NCI-H510A (cell line): Measurements from ENCODE around the gene SNX32.

Source experiments
- DNase-seq: peaks from one replicate; lab custom pipeline; 2025; lab: John Stamatoyannopoulos, UW

SNX32 gene

DNA sequence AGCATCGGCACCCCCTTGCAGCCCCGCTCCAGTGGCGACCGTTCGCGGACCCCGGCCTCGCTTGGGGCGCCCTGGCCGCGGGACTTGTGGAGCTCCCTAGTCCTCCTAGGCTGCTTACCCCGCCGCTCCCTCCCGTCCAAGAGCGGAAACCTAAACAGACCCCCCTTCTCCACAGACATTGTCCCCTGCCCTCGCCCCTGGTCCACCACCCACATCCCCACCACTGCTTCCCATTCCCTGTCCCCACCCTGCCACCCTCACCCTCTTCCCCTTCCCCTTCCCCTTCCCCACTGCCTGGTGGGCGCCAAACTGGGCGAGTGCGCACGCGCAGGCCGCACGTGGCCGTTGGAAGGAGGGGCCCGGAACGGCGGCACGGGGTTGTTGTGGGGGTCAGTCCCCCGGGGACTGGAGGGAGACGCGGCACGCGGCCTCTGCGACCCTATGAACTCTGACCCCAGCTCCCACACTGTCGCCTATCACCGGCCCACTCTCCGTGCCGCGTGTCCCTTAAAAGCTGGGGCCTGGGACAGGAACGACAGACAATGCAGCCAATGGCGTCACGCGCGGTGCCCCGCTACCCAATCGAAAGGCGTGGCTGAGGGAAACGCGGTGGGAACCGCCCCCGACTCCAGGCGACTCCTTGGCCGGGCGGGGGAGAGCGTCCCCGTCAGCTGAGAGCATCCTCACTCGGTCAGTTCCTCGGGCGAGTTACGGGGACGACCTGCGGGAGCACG is at the start of gene SNX32:
Gene SNX32 (plus strand): TSS at position 667 of the 734 bp plus-strand sequence. CDS start 103 bp downstream, outside the sequence.
- DNase-seq = peak; percentile 88

DNA sequence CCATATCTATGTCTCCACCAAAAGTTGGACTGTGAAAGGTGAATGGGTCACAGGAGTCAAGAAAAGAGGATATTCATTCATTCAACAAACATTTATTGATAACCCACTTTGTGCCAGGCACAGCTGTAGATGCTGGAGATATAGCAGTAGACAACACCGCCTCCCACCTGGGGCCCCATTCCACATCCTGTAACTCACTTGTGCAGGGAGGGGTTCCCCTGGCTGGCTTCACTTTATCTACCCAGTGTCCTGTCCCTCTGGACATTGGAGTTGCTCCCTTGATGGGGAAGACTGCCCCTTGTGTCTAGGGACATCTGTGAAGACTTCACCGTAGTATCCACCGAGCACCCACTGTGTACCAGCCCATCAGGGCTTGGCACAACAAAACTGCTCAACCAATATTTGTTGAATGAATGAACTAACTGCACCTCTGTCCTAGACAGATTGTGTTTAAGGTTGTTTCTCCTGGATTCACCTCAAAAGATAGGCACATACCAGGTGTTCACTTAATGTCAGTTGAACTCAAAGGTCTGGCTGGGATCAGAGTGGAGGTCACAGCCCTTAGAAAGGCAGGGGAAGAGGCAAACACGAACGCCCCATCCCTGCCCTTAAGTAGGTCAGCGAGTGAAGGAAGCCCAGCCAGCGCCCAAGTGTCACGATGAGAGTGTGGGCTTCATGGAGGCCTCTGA is 48.3 kb upstream of the SNX32 start:
- DNase-seq = no peak

DNA sequence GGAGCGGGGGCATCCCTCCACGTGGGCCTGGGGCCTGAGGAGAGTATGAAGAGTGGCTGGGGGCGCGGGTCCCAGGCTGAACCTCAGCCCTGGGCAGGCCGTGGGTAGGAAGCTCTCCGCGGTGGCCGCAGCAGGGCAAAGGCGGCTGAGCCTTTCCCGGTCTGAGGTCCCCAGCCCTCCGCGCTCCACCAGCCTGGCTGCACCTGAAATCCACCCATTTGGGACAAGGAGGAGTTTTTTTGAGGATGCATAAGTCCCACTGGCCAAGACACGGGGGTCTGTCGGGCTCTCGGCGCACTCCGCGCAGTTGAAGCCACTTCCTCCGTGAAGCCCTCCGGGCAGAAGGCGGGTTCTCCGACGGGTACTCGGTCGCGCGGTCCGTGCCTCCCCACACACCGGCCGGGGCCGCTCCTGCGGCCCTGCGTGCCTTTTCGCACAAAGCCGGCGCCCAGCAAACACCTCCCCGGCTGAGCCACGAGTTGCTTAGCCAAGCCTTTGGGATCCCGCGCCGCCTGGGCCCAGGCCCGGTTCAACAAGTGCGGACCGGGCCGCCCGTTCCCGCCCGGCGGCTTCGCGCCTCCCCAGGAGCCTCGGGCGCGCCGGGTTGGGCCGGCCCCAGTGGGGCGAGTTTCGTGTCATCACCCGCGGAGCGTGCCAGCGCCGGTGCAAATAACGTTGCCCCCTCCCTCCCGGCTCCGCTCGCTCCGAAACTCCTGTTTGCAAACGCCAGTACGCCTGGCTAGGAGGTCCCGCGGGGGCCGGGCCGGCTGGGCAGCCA is 47.6 kb upstream of the SNX32 start:
- DNase-seq = no peak

DNA sequence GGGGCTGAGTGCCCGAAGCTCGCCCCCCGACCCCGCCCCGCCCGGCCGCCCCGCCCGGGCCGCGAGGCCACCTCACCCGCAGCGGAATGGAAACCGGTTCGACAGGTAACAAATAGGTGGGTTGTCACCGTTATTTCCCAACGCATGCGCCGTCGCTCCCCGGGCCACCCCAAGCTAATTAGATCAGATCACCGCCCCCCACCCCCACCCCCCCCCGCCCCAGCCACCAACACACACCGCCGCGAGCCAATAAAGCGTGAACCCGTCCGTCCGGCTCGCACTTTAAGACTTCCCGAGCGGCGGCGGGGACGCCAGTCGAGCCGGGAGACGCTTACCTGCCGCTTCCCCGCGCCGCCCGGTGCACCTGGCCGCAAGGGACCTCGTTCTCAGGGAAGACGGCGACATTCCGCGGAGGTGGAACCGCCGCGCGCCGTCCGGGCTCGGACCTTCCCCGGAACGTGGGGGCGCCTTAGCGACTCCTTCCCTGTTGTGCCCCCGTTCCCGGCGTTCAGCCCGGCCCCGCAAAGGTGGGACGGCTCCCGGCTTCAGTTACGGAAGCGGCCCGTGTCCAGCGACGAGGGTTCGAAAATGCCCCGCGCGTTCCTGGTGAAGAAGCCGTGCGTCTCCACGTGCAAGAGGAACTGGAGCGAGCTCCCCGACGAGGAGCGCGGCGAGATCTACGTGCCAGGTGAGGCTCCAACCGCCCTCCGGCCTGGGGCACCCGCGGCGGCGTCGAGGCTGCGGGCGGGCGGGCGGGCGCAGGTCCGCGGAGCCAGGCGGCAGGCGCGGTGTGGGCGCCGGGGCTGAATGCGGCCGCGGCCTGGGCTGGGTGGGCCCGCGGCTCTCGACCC is 46.8 kb upstream of the SNX32 start, which contains the start of gene OVOL1:
Gene OVOL1 (plus strand): TSS at position 278 of the 851 bp plus-strand sequence. CDS start 311 bp downstream, at position 589.
- DNase-seq = peak; percentile 84

DNA sequence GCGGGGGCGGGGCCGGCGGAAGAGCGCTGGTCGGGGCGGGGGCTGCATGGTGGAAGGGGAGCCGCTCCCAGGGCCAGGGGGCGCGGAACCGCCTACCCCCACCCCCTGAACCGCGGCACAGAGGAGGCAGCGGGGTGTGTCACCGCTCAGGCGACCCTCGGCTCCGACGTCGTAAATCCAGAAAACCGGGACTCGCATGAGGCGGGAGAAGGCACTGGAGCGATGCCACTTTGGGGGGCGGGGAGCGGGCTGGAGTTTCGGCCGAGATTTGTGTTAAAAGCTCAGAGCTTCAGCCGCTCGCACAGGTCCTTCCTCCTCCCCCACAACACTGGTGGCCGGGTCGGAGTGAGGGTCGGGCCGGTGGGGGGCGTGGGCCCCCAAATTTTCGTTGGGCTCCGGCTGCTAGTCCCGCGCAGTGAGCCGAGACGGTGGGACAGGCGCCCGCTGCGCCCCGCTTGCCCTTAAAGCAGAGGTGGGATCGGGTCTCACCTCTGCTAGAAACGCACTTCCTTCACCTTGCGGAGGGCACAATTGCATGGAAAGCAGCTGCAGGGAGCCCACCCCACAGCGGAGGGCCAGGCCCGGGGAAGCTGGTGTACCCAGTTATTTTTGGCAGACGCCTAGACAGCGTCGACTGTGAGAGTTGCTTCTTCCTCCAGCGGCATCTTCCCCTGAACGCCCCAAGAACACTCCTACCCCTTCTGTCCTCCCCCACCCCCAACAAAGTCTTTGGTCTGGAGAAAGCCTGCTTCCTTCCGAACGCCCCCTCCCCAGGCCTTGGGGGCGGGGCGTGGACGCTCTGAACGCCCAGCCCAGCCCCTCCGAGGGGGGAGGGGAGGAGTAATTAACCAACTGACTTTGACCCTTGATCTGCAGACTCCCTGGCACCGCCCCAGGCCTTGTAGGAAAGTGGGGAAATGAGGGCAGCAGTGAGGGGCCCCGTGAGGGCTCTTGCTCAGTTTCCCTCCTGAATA is 45.8 kb upstream of the SNX32 start:
- no peak for DNase-seq

DNA sequence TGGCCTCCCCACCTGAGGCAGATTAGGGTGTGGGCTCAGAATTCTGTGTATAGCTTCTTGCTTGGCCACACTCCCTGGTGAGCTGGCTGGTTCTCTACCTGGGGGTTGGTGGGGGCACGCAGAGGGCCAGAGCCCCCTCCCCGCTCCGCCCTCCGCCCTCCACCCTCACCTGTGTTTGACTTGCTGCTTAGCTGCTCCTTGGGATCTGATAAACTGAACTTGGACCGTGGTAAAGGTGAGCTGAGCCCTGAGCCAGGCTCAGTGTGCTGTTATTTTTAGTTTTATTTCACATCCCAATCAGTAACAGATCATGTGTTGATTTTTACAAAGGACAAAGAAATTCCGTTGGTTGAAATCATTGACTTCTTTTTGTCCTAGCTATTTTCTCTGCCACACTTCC is 44.9 kb upstream of the SNX32 start:
- DNase-seq = no peak

DNA sequence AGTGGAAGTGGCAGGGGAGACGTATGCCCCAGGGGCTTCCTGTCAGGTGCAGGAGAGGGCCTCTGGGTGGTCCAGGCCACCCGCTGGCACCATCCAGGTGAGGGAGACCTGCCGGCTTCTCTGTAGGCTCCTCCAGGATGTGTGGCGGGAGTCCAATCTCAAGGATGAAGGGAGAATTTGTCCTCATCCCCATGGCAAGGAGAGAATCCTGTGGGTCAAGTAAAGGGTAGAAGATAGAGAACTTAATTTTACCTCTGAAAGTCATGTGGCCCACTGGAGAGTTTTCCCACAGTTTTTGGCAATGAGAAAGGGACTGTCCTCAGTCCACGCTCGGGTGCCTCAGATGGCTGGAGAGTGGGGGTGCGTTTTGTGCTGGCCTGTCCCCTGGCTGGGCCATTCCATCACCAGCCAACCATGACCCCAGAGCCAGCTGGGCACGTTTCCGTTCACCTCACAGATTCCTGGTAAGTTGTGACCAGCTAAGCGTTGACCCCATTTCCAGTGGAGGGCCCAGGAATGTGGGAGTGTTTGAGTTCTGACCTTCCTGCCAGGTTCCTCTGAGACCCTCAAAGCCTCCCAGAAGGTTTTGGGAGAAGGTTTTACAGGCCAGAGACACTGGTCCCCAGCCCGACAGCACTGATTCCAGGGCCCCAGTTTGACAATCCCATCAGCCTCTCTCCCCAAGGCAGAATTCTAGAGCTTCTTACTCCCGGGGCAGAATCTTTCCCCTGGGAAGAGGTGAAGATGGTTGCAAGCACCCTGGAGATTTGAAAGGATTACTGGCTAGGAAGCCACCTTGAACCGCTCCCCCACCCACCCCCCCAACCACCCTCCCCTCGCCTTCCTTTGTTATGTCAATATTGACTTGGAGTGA is 44.3 kb upstream of the SNX32 start:
- no peak for DNase-seq

DNA sequence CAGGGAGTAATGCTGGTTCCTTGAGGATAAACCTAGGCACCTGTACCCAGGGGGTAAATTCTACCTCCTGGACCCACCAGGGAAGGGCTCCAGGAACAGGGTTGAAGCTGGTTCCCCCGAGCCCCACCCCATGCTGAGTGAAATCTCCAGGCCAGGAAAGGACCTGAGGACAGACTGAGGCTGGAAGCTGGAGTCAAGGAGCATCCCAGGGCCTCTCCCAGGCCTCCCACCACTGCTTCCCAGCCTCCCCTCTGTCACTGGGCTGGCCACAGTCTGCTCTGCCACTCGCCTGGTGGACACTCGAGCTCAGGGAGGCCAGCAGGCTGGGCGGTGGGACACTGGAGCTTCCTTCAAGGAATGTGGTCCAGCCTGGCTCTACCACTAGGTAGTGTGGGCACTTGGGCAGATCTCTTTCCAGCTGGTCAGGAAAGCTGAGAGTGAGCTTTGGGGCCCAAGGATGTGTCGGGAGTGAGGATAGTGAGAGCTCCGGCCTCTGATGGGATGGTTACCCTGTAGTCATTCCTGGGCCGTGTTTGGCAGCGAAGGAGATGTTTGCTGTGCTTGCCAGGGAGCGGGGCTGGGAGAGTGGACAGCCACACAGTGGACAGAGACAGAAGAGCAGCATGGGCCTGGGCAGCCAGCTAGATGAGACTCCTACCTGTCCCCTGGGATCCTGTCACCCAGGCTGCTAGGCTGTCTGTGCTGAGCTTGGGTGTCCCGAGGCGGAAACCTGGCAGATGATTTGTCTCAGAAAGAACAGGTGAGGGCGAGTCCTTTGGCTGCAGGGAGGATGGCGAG is 43.5 kb upstream of the SNX32 start:
- DNase-seq = no peak

DNA sequence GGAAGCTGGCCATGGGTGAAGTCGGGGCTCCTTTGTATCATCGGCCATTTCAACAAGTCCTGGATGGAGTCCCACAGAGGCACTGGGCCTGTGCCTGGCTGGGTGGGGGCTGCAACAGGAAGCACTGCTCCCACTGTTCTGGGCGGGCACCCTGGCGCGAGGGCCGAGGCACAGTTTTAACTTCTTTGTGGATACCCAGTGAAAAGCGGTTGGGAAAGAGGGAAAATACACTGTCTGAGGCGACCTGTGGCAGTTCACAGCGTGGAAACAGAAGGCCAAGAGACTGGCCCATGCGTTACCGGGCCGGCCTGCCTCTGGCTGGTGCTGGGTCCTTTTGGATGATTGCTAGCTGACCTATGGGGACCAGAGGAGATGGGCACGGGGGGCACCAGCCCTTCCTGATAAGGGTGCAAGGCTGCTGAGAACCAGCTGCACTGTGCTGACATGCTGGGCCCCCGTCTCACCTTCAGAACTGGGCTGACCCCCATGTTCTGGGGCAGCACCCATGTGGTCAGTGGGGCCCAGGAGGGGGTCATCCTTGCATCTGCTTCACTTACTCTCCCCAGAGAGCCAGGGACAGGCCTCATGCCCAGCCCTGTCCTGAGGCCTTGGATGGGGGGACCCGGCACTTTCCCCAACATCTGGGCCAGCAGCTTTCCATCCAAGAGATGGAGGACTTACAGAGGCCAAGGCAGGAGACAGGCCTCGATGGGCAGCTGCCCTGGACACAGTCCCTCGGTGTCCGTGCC is 42.7 kb upstream of the SNX32 start:
- no peak for DNase-seq

DNA sequence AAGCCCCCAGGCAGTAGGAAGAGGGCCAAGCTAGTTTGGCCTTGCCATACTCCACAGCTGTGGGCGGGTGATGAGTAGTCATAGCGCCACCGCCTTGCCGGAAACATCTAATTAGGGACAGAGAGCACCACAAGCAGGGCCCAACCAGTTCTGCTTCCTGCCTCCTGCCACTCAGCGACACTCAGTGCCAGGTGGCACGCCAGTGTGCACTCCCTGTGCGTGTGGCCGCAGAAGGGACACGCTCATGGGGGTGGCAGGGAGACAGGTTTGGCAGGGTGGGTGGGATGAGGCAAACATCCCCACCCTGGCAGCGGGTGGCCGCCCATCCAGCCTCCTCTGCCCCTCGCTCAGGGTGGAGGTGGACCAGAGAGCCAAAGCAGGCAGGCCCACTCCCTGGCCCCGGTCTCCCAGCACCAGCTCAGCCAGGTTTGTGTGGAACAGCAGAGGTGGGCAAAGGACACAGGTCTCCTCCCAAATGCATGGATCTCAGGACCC is 42.0 kb upstream of the SNX32 start:
- DNase-seq = peak; percentile 82

DNA sequence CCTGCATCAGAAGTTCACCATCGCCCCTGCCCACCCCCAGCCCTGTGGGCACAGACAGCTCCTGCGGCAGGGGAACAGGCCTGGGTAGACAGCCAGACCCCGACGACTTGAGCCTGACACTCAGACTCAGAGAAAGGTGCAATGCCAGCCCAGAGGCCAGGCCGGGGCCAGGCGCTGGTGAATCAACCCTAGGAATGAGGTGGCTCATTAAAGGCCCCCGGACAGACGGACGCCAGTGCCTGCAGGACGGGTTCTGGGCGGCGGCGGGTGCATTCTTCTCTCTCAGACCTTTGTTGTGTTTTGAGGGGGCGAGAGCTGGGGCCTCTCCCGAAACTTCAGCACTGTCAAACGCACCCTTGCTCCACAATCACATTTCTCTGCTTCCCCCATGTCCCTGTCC is 41.3 kb upstream of the SNX32 start:
- no peak for DNase-seq

DNA sequence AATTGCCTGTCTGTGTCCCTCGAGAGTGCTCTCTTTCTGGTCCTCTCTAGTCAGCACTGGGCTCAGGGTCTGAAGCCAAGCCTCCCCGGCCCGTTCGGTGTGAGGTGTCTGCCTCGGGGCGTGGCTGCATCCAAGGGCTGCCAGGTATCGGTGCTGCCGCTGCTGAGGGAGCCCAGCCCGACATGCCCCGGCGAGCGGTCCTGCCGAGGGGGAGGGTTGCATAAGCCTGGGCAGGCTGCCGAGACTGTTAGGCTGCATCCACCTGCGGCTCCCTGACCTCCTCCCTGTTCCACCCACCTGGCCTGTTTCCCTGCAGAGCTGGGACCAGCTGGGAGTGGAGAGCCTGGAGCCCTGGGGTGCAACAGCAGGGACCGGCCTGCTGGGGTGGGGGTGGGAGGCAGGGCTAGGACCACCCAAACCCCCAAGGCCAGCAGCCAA is 40.6 kb upstream of the SNX32 start:
- peak; percentile 78 for DNase-seq

DNA sequence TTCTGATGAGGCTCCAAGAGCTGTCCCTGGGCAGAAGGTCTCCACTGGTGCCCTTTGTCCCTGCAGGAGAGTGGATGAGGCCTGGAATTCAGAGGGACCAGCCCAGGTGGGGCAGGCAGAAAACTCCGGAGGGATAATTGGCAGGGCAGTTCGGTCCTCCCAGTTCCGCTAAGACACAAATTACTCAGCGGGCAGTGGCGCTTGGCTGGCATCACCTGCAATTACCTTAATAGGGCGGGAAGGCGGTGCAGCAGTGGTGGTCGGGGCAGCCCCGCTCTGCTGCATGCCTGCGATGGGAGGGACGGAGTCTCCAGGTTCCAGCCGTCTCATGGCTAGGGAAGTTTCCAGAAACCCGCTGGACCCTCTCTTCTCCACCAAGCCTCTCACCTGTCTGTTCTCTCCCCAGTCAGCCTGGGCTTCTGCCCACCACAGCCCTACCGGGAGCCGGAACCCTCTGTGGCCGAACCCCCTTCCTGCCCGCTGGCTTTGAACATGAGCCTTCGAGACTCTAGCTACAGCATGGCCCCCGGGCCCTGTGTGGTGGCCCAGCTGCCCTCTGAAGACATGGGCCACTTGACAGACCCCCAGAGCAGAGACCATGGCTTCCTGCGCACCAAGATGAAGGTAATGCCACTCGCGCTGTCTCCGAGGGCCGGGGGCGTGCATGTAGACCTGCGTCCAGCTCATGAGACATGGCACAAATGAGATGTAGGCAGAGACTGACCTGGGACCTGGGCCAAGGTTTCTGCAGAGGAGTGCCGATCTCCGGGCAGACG is 40.0 kb upstream of the SNX32 start:
- DNase-seq = no peak

DNA sequence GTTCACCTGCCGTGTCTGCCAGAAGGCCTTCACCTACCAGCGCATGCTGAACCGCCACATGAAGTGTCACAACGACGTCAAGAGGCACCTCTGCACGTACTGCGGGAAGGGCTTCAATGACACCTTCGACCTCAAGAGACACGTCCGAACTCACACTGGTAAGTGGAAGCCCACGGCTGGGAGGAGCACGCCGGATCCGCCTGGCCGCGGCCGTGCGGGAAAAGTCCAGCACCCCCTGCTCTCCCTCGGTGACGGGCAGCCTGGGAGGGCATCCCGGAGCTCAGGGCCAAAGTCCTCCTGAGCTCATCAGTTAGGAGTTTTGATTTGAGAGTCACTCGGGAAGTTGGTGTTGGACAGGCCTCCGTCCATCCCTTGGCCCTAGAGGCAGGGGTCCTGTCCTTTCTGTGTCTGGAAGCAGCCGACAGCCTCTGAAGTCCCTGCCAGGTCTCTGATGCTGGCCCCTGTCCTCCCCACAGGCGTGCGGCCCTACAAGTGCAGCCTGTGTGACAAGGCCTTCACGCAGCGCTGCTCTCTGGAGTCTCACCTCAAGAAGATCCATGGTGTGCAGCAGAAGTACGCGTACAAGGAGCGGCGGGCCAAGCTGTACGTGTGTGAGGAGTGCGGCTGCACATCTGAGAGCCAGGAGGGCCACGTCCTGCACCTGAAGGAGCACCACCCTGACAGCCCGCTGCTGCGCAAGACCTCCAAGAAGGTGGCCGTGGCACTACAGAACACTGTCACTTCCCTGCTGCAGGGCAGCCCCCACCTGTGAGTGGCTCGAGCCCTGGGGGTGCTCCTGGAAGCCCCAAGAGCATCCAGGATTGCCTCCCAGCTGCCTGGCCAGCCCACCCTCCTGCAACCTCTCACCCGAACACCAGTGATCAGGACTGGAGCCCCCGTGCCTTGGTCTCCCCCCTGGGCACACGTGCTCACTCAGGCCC is 38.9 kb upstream of the SNX32 start:
- no peak for DNase-seq

DNA sequence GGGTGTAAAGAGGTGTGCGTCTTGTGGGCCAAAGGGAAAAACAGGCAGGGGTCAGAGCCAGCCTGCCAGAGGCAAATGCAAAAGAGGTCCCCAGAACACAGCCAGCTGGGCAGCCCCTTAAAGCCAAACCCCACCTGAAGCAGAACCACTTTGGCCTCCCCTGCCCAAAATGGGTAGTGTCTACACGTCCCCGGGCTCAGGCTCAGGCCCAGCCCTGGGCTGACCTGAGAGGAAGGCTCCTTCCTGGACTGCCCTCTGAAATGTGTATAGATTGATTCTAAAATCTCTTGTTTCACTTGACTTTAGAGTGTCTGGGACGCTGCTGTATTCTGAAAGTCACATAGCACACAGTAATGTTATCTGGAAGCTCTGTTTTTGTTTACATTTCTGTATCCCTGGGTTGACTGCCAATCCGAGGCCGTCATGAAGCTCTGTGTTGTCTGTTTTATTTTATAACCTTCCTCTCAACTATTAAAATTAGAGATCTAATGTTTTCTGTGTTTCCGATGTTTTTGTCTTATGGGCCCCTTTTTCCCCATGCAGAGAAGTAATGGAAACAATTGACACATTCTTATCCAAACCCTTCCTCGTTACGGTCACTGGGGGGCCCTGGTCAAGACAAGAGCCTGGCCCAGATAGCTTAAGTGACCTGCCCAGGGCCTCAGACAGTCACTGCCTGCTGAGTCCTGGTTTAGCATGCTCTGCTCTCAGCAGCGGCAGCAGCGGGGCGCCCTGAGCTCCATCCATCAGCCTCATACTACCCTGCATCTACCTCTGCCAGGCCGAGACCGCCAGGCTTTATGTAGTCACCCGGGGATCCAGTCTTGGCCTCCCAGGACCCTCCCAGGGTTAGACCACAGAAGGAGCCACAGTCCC is 36.8 kb upstream of the SNX32 start:
- DNase-seq = no peak
